ENCODE data around the gene PEX14. TPM values are rescaled to one million over a fixed set of nuclear protein-coding genes. Genes with fewer than 3 reads are reported as not detected.

The PEX14 gene
- total and polyA plus RNA-seq, 5 donors = 17.5 to 24.6 (median 20.8) TPM

GRCh38 chr1:10544239-10544638, 69.5 kb downstream of the PEX14 start:
- Histone ChIP-seq H3K27me3 (ENCODE audit: control insufficient read depth, insufficient read depth) (no peaks in the 10 kb centered on the region), H3K27ac (ENCODE audit: low read length) (no peak overlapping the region), H3K4me3 (ENCODE audit: low read length) (no peak overlapping the region), H3K9me3 (ENCODE audit: control insufficient read depth, low read length) (no peaks in the 10 kb centered on the region), H3K4me1 (ENCODE audit: control insufficient read depth, insufficient read depth, low read length) (peaks cover 12% of the 10 kb centered on the region)
- DNase-seq = no peak
- intact Hi-C loops (cut with DNase I) = loop anchor here in 1 of 4 donors (5.0 kb wide), 1 partner anchor 33 kb away; no protein-coding TSS in a partner anchor
- ATAC-seq = no peak
- WGBS = 48% methylated on average over 2 of the region's 2 CpGs

- no peak for ATAC-seq
- WGBS = 34% methylated on average over 1 of the region's 1 CpG
- no peak for DNase-seq
- H3K27me3 ChIP-seq (ENCODE audit: control insufficient read depth, insufficient read depth) = no peaks in the 10 kb centered on the region
- no peak overlapping the region for H3K27ac ChIP-seq (ENCODE audit: low read length)
- H3K4me3 ChIP-seq (ENCODE audit: low read length) = no peak overlapping the region
- no peaks in the 10 kb centered on the region for H3K9me3 ChIP-seq (ENCODE audit: control insufficient read depth, low read length)
- intact Hi-C loops (cut with DNase I) = no loop called here
- H3K4me1 ChIP-seq (ENCODE audit: control insufficient read depth, insufficient read depth, low read length) = peaks cover 3% of the 10 kb centered on the region
Observed at GRCh38 chr1:10546896-10547295, 72.1 kb downstream of the PEX14 start.

- ATAC-seq (no peak), DNase-seq (no peak)
- Histone ChIP-seq H3K27me3 (ENCODE audit: control insufficient read depth, insufficient read depth) (no peaks in the 10 kb centered on the region), H3K27ac (ENCODE audit: low read length) (no peak overlapping the region), H3K9me3 (ENCODE audit: control insufficient read depth, low read length) (no peaks in the 10 kb centered on the region), H3K4me1 (ENCODE audit: control insufficient read depth, insufficient read depth, low read length) (peaks cover 3% of the 10 kb centered on the region), H3K4me3 (ENCODE audit: low read length) (no peak overlapping the region)
- WGBS = 78% methylated on average over 2 of the region's 2 CpGs
- intact Hi-C loops (cut with DNase I) = no loop called here
Observed at GRCh38 chr1:10549904-10550664, 75.3 kb downstream of the PEX14 start.

GRCh38 chr1:10553118-10553517, 78.4 kb downstream of the PEX14 start:
- H3K4me1 ChIP-seq (ENCODE audit: control insufficient read depth, insufficient read depth, low read length) = peaks cover 6% of the 10 kb centered on the region
- no peak for DNase-seq
- ATAC-seq = no peak
- 86% methylated on average over 10 of the region's 10 CpGs for WGBS
- no peaks in the 10 kb centered on the region for H3K27me3 ChIP-seq (ENCODE audit: control insufficient read depth, insufficient read depth)
- no peak overlapping the region for H3K4me3 ChIP-seq (ENCODE audit: low read length)
- intact Hi-C loops (cut with DNase I) = no loop called here
- H3K9me3 ChIP-seq (ENCODE audit: control insufficient read depth, low read length) = no peaks in the 10 kb centered on the region
- no peak overlapping the region for H3K27ac ChIP-seq (ENCODE audit: low read length)

- Histone ChIP-seq H3K9me3 (ENCODE audit: control insufficient read depth, low read length) (no peaks in the 10 kb centered on the region), H3K27me3 (ENCODE audit: control insufficient read depth, insufficient read depth) (no peaks in the 10 kb centered on the region), H3K4me1 (ENCODE audit: control insufficient read depth, insufficient read depth, low read length) (peaks cover 6% of the 10 kb centered on the region), H3K4me3 (ENCODE audit: low read length) (no peak overlapping the region), H3K27ac (ENCODE audit: low read length) (no peak overlapping the region)
- intact Hi-C loops (cut with DNase I) = no loop called here
- WGBS = 58% methylated on average over 20 of the region's 20 CpGs
- ATAC-seq (peak; percentile 66 to 72), DNase-seq (peak in 1 of 3 donors; percentile 53)
Observed at GRCh38 chr1:10555635-10556429, 81.1 kb downstream of the PEX14 start.

- intact Hi-C loops (cut with DNase I) = no loop called here
- Histone ChIP-seq H3K9me3 (ENCODE audit: control insufficient read depth, low read length) (no peaks in the 10 kb centered on the region), H3K4me1 (ENCODE audit: control insufficient read depth, insufficient read depth, low read length) (peaks cover 6% of the 10 kb centered on the region), H3K27me3 (ENCODE audit: control insufficient read depth, insufficient read depth) (no peaks in the 10 kb centered on the region), H3K4me3 (ENCODE audit: low read length) (no peak overlapping the region), H3K27ac (ENCODE audit: low read length) (no peak overlapping the region)
- DNase-seq = peak in 1 of 3 donors; percentile 56
- ATAC-seq = peak; percentile 57 to 63
- 55% methylated on average over 9 of the region's 9 CpGs for WGBS
Observed at GRCh38 chr1:10556430-10557005, 81.8 kb downstream of the PEX14 start.

- intact Hi-C loops (cut with DNase I) = no loop called here
- DNase-seq = no peak
Observed at GRCh38 chr1:10557714-10558113, 83.0 kb downstream of the PEX14 start.

GRCh38 chr1:10559386-10559785, 84.6 kb downstream of the PEX14 start:
- 85% methylated on average over 8 of the region's 8 CpGs for WGBS
- Histone ChIP-seq H3K9me3 (ENCODE audit: control insufficient read depth, low read length) (no peaks in the 10 kb centered on the region), H3K4me1 (ENCODE audit: control insufficient read depth, insufficient read depth, low read length) (peaks cover 6% of the 10 kb centered on the region), H3K4me3 (ENCODE audit: low read length) (no peak overlapping the region), H3K27me3 (ENCODE audit: control insufficient read depth, insufficient read depth) (no peaks in the 10 kb centered on the region), H3K27ac (ENCODE audit: low read length) (no peak overlapping the region)
- intact Hi-C loops (cut with DNase I) = no loop called here
- DNase-seq (no peak), ATAC-seq (no peak)

More at GRCh38 chr1:10557714-10558113, 83.0 kb downstream of the PEX14 start:
- WGBS = 88% methylated on average over 3 of the region's 3 CpGs
- Histone ChIP-seq H3K27ac (ENCODE audit: low read length) (no peak overlapping the region), H3K4me1 (ENCODE audit: control insufficient read depth, insufficient read depth, low read length) (peaks cover 6% of the 10 kb centered on the region), H3K4me3 (ENCODE audit: low read length) (no peak overlapping the region), H3K9me3 (ENCODE audit: control insufficient read depth, low read length) (no peaks in the 10 kb centered on the region), H3K27me3 (ENCODE audit: control insufficient read depth, insufficient read depth) (no peaks in the 10 kb centered on the region)
- ATAC-seq = no peak

- Histone ChIP-seq H3K4me1 (ENCODE audit: control insufficient read depth, insufficient read depth, low read length) (no peaks in the 10 kb centered on the region), H3K27ac (ENCODE audit: low read length) (no peak overlapping the region), H3K9me3 (ENCODE audit: control insufficient read depth, low read length) (no peaks in the 10 kb centered on the region), H3K4me3 (ENCODE audit: low read length) (no peak overlapping the region), H3K27me3 (ENCODE audit: control insufficient read depth, insufficient read depth) (no peaks in the 10 kb centered on the region)
- intact Hi-C loops (cut with DNase I) = no loop called here
- DNase-seq (no peak), ATAC-seq (no peak)
Observed at GRCh38 chr1:10561497-10561896, 86.7 kb downstream of the PEX14 start.

- H3K27ac ChIP-seq (ENCODE audit: low read length) = no peak overlapping the region
- DNase-seq = no peak
- no peaks in the 10 kb centered on the region for H3K9me3 ChIP-seq (ENCODE audit: control insufficient read depth, low read length)
- intact Hi-C loops (cut with DNase I) = no loop called here
- no peak overlapping the region for H3K4me3 ChIP-seq (ENCODE audit: low read length)
- H3K27me3 ChIP-seq (ENCODE audit: control insufficient read depth, insufficient read depth) = no peaks in the 10 kb centered on the region
- WGBS = 93% methylated on average over 3 of the region's 3 CpGs
- no peaks in the 10 kb centered on the region for H3K4me1 ChIP-seq (ENCODE audit: control insufficient read depth, insufficient read depth, low read length)
- ATAC-seq = no peak
Observed at GRCh38 chr1:10561955-10562354, 87.2 kb downstream of the PEX14 start.

GRCh38 chr1:10564063-10564462, 89.3 kb downstream of the PEX14 start:
- ATAC-seq (no peak), DNase-seq (no peak)
- intact Hi-C loops (cut with DNase I) = no loop called here
- Histone ChIP-seq H3K27me3 (ENCODE audit: control insufficient read depth, insufficient read depth) (no peaks in the 10 kb centered on the region), H3K9me3 (ENCODE audit: control insufficient read depth, low read length) (no peaks in the 10 kb centered on the region), H3K27ac (ENCODE audit: low read length) (no peak overlapping the region), H3K4me3 (ENCODE audit: low read length) (no peak overlapping the region), H3K4me1 (ENCODE audit: control insufficient read depth, insufficient read depth, low read length) (no peaks in the 10 kb centered on the region)
- 99% methylated on average over 2 of the region's 2 CpGs for WGBS
